HEK293 (cell line): ENCODE results near the gene KCNMA1.

Experiments
- CTCF ChIA-PET: fragments of 350-600 bp; formaldehyde crosslinking; extraction: SDS; loops from one replicate; lab custom pipeline; 2021; ENCODE audit warnings: antibody characterized with exemption; lab: Yijun Ruan, JAX
- POLR2A ChIA-PET: fragments of 300-600 bp; formaldehyde crosslinking; extraction: SDS; loops from one replicate; lab custom pipeline; 2020; ENCODE audit warnings: antibody characterized with exemption, inconsistent platforms; lab: Yijun Ruan, JAX
- H3K27ac ChIP-seq: fragments of 200-500 bp; sonication (Bioruptor generic); 2 replicates; pipeline ENCODE4 v1.5.1; 2014; ENCODE audit warnings: low read depth, low read length, control low read depth, inconsistent platforms; ENCODE audit errors: extremely low read depth
- H3K36me3 ChIP-seq, 2 experiments: fragments of 200-500 bp in 1 of 2; sonication (Bioruptor generic) in 1 of 2; 1 replicate in 1 of 2; 2 replicates in 1 of 2; pipeline ENCODE4 v1.5.1; 2014 to 2017; ENCODE audit warnings: inconsistent platforms in 2 of 2, low read length in 2 of 2; ENCODE audit not compliant: control insufficient read depth in 2 of 2, insufficient read depth in 1 of 2
- H3K4me1 ChIP-seq: fragments of 200-500 bp; sonication (Bioruptor generic); 2 replicates; pipeline ENCODE4 v1.5.1; 2014; ENCODE audit warnings: mild to moderate bottlenecking, low read length, inconsistent platforms; ENCODE audit not compliant: control insufficient read depth, insufficient read depth
- H3K4me3 ChIP-seq: 2 replicates; pipeline ENCODE4 v1.5.1; 2011; ENCODE audit warnings: low read depth, mild to moderate bottlenecking, control low read depth, low read length, moderate library complexity
- H3K9me3 ChIP-seq: fragments of 200-500 bp; sonication (Bioruptor generic); 2 replicates; pipeline ENCODE4 v1.5.1; 2014; ENCODE audit warnings: low read depth, low read length, inconsistent platforms; ENCODE audit not compliant: control insufficient read depth, insufficient read depth
- OSR2 ChIP-seq: fragments of 450-650 bp; formaldehyde crosslinking; IDR thresholded peaks from 2 replicates; pipeline ENCODE4 v1.5.1; 2016; ENCODE audit warnings: missing biosample characterization, missing genetic modification characterization
- ZBTB1 ChIP-seq: fragments of 450-650 bp; formaldehyde crosslinking; IDR thresholded peaks from 2 replicates; pipeline ENCODE4 v1.5.1; 2016; ENCODE audit warnings: missing biosample characterization, missing genetic modification characterization
- ZBTB20 ChIP-seq: fragments of 450-650 bp; formaldehyde crosslinking; IDR thresholded peaks from 2 replicates; pipeline ENCODE4 v1.5.1; 2016; ENCODE audit warnings: missing biosample characterization, missing genetic modification characterization
- ZBTB21 ChIP-seq: fragments of 450-650 bp; formaldehyde crosslinking; IDR thresholded peaks from 2 replicates; pipeline ENCODE4 v1.5.1; 2017; ENCODE audit warnings: missing biosample characterization, missing genetic modification characterization
- ZBTB8A ChIP-seq: fragments of 450-650 bp; formaldehyde crosslinking; IDR thresholded peaks from 2 replicates; pipeline ENCODE4 v1.5.1; 2016; ENCODE audit warnings: missing biosample characterization, missing genetic modification characterization
- ZFHX2 ChIP-seq: fragments of 450-650 bp; formaldehyde crosslinking; conservative IDR thresholded peaks from 2 replicates; pipeline ENCODE4 v1.5.1; 2016; ENCODE audit warnings: missing biosample characterization, missing genetic modification characterization
- ZNF140 ChIP-seq: fragments of 450-650 bp; formaldehyde crosslinking; IDR thresholded peaks from 2 replicates; pipeline ENCODE4 v1.5.1; 2016; ENCODE audit warnings: missing biosample characterization, missing genetic modification characterization
- ZNF2 ChIP-seq: fragments of 450-650 bp; formaldehyde crosslinking; IDR thresholded peaks from 2 replicates; pipeline ENCODE4 v1.5.1; 2016; ENCODE audit warnings: missing biosample characterization, missing genetic modification characterization
- ZNF221 ChIP-seq: fragments of 450-650 bp; formaldehyde crosslinking; IDR thresholded peaks from 2 replicates; pipeline ENCODE4 v1.5.1; 2017; ENCODE audit warnings: missing biosample characterization, missing genetic modification characterization, borderline replicate concordance
- ZNF391 ChIP-seq: fragments of 450-650 bp; formaldehyde crosslinking; IDR thresholded peaks from 2 replicates; pipeline ENCODE4 v1.5.1; 2016; ENCODE audit warnings: low read depth, missing biosample characterization, missing genetic modification characterization, borderline replicate concordance
- ZNF426 ChIP-seq: fragments of 450-650 bp; formaldehyde crosslinking; IDR thresholded peaks from 2 replicates; pipeline ENCODE4 v1.5.1; 2017; ENCODE audit warnings: missing biosample characterization, missing genetic modification characterization, mild to moderate bottlenecking, inconsistent platforms, moderate library complexity
- ZNF473 ChIP-seq: fragments of 450-650 bp; formaldehyde crosslinking; IDR thresholded peaks from 2 replicates; pipeline ENCODE4 v1.5.1; 2017; ENCODE audit warnings: missing biosample characterization, missing genetic modification characterization
- ZNF664 ChIP-seq: fragments of 450-650 bp; formaldehyde crosslinking; IDR thresholded peaks from 2 replicates; pipeline ENCODE4 v1.5.1; 2016; ENCODE audit warnings: missing biosample characterization, missing genetic modification characterization
- ZNF677 ChIP-seq: fragments of 450-650 bp; IDR thresholded peaks from 2 replicates; pipeline ENCODE4 v1.5.0; 2018; ENCODE audit warnings: missing biosample characterization, mild to moderate bottlenecking, missing genetic modification characterization, moderate library complexity
- ZSCAN16 ChIP-seq: fragments of 450-650 bp; formaldehyde crosslinking; IDR thresholded peaks from 2 replicates; pipeline ENCODE4 v1.5.1; 2016; ENCODE audit warnings: missing biosample characterization, missing genetic modification characterization
- TF ChIP-seq, protein P1 (sequence below): fragments of 450-650 bp; formaldehyde crosslinking; conservative IDR thresholded peaks from 2 replicates; pipeline ENCODE4 v1.5.1; 2016; ENCODE audit warnings: low read depth, missing biosample characterization, missing genetic modification characterization
- TF ChIP-seq, protein P2 (sequence below): fragments of 450-650 bp; formaldehyde crosslinking; IDR thresholded peaks from 2 replicates; pipeline ENCODE4 v1.5.1; 2016; ENCODE audit warnings: missing biosample characterization, missing genetic modification characterization, borderline replicate concordance
- TF ChIP-seq, protein P3 (sequence below): fragments of 450-650 bp; formaldehyde crosslinking; IDR thresholded peaks from 2 replicates; pipeline ENCODE4 v1.5.1; 2017; ENCODE audit warnings: missing biosample characterization, missing genetic modification characterization
- TF ChIP-seq, protein P4 (sequence below): fragments of 450-650 bp; formaldehyde crosslinking; IDR thresholded peaks from 2 replicates; pipeline ENCODE4 v1.5.1; 2016; ENCODE audit warnings: missing biosample characterization, missing genetic modification characterization

KCNMA1 gene

DNA sequence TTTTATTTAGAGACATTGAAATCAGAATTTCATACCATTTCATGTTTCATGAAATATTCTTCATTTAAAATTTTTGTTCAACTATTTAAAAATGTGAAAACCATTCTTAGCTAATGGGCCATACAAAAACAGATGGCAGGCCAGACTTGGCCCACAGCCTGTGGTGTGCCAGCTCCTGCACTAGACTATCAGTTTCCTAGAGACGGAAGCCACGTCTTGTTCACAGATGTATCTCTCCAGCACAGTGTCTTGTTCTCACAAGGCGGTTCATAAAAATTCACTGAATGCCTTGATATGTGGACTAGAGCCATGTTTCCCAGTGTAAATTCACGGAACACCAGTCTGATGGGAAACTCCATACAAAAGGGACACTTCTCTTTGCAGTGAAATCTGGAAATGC is 216.0 kb downstream of the KCNMA1 start (continued):
- TF ChIP-seq, protein P1, sequence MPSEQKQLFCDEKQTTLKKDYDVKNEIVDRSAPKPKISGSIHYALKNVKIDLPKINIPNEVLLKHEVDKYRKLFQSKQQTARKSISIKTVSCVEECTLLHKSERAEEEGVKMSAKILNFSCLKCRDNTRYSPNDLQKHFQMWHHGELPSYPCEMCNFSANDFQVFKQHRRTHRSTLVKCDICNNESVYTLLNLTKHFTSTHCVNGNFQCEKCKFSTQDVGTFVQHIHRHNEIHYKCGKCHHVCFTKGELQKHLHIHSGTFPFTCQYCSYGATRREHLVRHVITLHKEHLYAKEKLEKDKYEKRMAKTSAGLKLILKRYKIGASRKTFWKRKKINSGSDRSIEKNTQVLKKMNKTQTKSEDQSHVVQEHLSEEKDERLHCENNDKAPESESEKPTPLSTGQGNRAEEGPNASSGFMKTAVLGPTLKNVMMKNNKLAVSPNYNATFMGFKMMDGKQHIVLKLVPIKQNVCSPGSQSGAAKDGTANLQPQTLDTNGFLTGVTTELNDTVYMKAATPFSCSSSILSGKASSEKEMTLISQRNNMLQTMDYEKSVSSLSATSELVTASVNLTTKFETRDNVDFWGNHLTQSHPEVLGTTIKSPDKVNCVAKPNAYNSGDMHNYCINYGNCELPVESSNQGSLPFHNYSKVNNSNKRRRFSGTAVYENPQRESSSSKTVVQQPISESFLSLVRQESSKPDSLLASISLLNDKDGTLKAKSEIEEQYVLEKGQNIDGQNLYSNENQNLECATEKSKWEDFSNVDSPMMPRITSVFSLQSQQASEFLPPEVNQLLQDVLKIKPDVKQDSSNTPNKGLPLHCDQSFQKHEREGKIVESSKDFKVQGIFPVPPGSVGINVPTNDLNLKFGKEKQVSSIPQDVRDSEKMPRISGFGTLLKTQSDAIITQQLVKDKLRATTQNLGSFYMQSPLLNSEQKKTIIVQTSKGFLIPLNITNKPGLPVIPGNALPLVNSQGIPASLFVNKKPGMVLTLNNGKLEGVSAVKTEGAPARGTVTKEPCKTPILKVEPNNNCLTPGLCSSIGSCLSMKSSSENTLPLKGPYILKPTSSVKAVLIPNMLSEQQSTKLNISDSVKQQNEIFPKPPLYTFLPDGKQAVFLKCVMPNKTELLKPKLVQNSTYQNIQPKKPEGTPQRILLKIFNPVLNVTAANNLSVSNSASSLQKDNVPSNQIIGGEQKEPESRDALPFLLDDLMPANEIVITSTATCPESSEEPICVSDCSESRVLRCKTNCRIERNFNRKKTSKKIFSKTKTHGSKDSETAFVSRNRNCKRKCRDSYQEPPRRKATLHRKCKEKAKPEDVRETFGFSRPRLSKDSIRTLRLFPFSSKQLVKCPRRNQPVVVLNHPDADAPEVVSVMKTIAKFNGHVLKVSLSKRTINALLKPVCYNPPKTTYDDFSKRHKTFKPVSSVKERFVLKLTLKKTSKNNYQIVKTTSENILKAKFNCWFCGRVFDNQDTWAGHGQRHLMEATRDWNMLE = no peak
- TF ChIP-seq ZNF677 (tag by site-specific recombination) = no peak

DNA sequence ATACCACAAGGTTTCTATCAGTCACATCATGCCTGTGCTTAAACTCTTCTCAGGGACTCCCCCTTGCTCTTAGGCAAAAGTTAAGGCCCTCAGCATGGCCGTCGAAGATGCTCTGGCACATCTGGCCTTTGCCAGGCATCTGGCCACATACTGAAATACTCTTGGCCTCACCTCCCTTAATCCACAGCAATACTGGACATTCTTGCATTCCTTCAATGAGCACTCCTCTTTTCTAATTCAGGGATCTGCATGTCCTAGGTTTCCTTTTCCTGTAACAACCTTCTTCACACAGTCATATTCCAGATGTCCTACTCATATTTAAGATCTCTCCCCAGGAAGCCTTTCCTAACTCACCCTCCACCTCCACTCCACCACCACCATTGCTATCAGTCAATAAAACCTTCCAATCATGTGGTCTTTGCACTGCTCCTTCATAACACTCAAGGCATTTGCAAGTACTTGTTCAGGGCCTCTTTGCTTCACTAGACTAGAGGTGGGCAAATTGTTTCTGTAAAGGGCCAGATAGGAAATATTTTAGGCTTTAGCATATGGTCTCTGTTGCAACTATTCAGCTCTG is 216.6 kb downstream of the KCNMA1 start:
- Histone ChIP-seq H3K4me3 (no peak overlapping the region), H3K4me1 (no peaks in the 10 kb centered on the region), H3K36me3 (no peaks in the 10 kb centered on the region), H3K27ac (no peak overlapping the region), H3K9me3 (no peaks in the 10 kb centered on the region)
- CTCF ChIA-PET = interaction anchor here (0.6 kb wide), 1 partner anchor 8 kb away, joined by 3 read pairs; no protein-coding TSS in a partner anchor
- no peak for TF ChIP-seq ZNF2
- TF ChIP-seq ZNF391 (tag by site-specific recombination) = no peak
- TF ChIP-seq ZNF426 (tag by site-specific recombination) = no peak
- TF ChIP-seq ZBTB1 (tag by site-specific recombination) = no peak
- TF ChIP-seq, protein P2, sequence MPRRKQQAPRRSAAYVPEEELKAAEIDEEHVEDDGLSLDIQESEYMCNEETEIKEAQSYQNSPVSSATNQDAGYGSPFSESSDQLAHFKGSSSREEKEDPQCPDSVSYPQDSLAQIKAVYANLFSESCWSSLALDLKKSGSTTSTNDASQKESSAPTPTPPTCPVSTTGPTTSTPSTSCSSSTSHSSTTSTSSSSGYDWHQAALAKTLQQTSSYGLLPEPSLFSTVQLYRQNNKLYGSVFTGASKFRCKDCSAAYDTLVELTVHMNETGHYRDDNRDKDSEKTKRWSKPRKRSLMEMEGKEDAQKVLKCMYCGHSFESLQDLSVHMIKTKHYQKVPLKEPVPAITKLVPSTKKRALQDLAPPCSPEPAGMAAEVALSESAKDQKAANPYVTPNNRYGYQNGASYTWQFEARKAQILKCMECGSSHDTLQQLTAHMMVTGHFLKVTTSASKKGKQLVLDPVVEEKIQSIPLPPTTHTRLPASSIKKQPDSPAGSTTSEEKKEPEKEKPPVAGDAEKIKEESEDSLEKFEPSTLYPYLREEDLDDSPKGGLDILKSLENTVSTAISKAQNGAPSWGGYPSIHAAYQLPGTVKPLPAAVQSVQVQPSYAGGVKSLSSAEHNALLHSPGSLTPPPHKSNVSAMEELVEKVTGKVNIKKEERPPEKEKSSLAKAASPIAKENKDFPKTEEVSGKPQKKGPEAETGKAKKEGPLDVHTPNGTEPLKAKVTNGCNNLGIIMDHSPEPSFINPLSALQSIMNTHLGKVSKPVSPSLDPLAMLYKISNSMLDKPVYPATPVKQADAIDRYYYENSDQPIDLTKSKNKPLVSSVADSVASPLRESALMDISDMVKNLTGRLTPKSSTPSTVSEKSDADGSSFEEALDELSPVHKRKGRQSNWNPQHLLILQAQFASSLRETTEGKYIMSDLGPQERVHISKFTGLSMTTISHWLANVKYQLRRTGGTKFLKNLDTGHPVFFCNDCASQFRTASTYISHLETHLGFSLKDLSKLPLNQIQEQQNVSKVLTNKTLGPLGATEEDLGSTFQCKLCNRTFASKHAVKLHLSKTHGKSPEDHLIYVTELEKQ (tag by site-specific recombination) = no peak
- no peak for TF ChIP-seq OSR2 (tag by site-specific recombination)
- POLR2A ChIA-PET = no interaction called here

DNA sequence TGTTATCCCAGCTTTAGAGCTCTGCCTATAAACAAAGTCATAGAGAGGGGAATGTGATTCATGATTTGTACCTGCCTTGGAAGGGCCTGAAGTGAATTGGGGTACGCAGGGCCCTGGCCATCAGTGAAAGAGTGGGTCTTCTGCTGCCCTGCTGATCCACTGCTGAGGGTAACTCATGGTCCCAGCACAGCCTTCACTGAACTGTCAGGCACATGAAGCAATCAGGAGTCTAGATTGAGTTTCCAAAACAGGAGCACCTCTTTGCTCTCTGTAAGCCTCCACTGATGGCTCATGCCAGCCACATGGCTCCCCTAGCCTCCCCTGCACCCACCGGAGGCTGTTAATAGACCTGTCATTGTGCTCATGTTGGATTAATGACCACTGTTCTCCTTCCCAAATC is 217.6 kb downstream of the KCNMA1 start:
- H3K4me1 ChIP-seq = no peaks in the 10 kb centered on the region
- no peaks in the 10 kb centered on the region for H3K9me3 ChIP-seq
- TF ChIP-seq, protein P3, sequence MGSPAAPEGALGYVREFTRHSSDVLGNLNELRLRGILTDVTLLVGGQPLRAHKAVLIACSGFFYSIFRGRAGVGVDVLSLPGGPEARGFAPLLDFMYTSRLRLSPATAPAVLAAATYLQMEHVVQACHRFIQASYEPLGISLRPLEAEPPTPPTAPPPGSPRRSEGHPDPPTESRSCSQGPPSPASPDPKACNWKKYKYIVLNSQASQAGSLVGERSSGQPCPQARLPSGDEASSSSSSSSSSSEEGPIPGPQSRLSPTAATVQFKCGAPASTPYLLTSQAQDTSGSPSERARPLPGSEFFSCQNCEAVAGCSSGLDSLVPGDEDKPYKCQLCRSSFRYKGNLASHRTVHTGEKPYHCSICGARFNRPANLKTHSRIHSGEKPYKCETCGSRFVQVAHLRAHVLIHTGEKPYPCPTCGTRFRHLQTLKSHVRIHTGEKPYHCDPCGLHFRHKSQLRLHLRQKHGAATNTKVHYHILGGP (tag by site-specific recombination) = no peak
- TF ChIP-seq, protein P4, sequence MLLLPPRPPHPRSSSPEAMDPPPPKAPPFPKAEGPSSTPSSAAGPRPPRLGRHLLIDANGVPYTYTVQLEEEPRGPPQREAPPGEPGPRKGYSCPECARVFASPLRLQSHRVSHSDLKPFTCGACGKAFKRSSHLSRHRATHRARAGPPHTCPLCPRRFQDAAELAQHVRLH (tag by site-specific recombination) = no peak
- no peak for TF ChIP-seq ZNF221 (tag by site-specific recombination)
- no peak for TF ChIP-seq ZNF140
- TF ChIP-seq ZNF664 (tag by site-specific recombination) = no peak
- no peak for TF ChIP-seq ZBTB21 (tag by site-specific recombination)
- no peak for TF ChIP-seq ZFHX2 (tag by site-specific recombination)
- TF ChIP-seq ZBTB20 (tag by site-specific recombination) = no peak
- TF ChIP-seq ZBTB8A (tag by site-specific recombination) = no peak
- TF ChIP-seq ZNF473 = no peak
- TF ChIP-seq ZSCAN16 = no peak
- ChIA-PET CTCF (no interaction called here), POLR2A (no interaction called here)
- H3K4me3 ChIP-seq = no peak overlapping the region
- H3K27ac ChIP-seq = no peak overlapping the region
- H3K36me3 ChIP-seq = no peaks in the 10 kb centered on the region
